GM12875 (cell line): ENCODE results near the gene CDC42BPG.

Experiments
- H3K4me3 ChIP-seq: one replicate; pipeline ENCODE4 v1.5.1; 2011; ENCODE audit warnings: low read depth, low read length, control low read depth
- CTCF ChIP-seq: IDR thresholded peaks from 2 replicates; pipeline ENCODE4 v1.5.1; 2011; ENCODE audit warnings: low read depth, mild to moderate bottlenecking, control low read depth, inconsistent platforms, low read length, moderate library complexity, borderline replicate concordance; ENCODE audit not compliant: insufficient read depth

CDC42BPG gene

GRCh38 chr11:64834723-64835615 is 9.5 kb downstream of the CDC42BPG start:
- no peak for TF ChIP-seq CTCF
- no peak overlapping the region for H3K4me3 ChIP-seq

- no peak for TF ChIP-seq CTCF
- no peak overlapping the region for H3K4me3 ChIP-seq
Observed at GRCh38 chr11:64834031-64834722, 10.3 kb downstream of the CDC42BPG start.

GRCh38 chr11:64833509-64833908 is 10.9 kb downstream of the CDC42BPG start:
- no peak for TF ChIP-seq CTCF
- no peak overlapping the region for H3K4me3 ChIP-seq

- no peak for TF ChIP-seq CTCF
Observed at GRCh38 chr11:64833198-64833502, 11.3 kb downstream of the CDC42BPG start.

GRCh38 chr11:64832467-64833197 is 11.8 kb downstream of the CDC42BPG start:
- no peak overlapping the region for H3K4me3 ChIP-seq
- TF ChIP-seq CTCF: no peak

More at GRCh38 chr11:64833198-64833502, 11.3 kb downstream of the CDC42BPG start:
- H3K4me3 ChIP-seq: no peak overlapping the region

GRCh38 chr11:64831411-64831891 is 13.0 kb downstream of the CDC42BPG start:
- H3K4me3 ChIP-seq: no peak overlapping the region
- no peak for TF ChIP-seq CTCF
